ENCODE measurements around the gene TTLL7. TPM values are rescaled to one million over a fixed set of nuclear protein-coding genes. Genes with fewer than 3 reads are reported as not detected.

TTLL7 gene
- total RNA-seq, 4 donors from 2014 or later, result 5.8 to 7.7 (median 7.2) TPM

GRCh38 chr1:83922431-83922830 is 76.5 kb downstream of the TTLL7 start:
- TF ChIP-seq, protein P1, sequence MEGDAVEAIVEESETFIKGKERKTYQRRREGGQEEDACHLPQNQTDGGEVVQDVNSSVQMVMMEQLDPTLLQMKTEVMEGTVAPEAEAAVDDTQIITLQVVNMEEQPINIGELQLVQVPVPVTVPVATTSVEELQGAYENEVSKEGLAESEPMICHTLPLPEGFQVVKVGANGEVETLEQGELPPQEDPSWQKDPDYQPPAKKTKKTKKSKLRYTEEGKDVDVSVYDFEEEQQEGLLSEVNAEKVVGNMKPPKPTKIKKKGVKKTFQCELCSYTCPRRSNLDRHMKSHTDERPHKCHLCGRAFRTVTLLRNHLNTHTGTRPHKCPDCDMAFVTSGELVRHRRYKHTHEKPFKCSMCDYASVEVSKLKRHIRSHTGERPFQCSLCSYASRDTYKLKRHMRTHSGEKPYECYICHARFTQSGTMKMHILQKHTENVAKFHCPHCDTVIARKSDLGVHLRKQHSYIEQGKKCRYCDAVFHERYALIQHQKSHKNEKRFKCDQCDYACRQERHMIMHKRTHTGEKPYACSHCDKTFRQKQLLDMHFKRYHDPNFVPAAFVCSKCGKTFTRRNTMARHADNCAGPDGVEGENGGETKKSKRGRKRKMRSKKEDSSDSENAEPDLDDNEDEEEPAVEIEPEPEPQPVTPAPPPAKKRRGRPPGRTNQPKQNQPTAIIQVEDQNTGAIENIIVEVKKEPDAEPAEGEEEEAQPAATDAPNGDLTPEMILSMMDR (IDR thresholded peaks at IDR 0.05; ENCODE audit: low read depth), result no peak

DNA sequence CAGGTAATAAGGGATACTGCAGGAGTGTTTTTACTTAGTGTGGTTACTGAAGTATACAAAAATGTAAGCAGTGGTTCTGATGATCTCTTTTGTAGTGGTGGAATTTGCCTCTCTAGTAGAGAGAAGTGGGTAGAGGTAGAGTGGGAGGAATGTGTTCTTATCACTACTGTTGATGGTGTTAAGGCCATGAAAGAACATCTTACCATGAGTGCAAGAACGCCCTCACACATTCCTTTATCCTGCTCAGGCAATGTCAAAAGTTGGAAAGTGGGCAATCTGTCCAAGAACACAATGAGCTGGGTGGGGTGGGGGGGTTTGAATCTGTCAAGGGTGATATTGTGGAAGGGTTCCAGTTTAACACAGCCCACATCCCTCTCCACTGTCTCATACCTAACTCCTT is 78.6 kb downstream of the TTLL7 start:
- TF ChIP-seq, protein P1 (IDR thresholded peaks at IDR 0.05; ENCODE audit: low read depth), result no peak

DNA sequence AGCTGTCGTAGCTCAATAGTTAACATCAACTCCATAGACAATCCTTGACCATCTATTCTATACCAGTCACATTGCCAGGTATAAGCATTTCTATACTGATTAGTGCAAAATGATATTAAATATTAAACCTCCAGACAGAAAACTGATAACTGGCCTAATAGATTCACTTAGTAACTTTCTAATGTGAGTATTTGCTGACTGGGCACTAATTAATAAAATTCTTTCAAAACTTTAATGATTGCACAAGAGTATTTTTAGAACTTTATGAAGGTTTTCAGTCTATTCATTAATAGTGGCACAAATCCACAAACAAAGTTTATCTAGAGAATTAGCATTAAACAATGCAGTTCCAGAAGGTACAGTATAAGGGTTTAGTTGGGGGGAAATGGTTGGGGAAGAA is 79.1 kb downstream of the TTLL7 start:
- TF ChIP-seq, protein P1 (IDR thresholded peaks at IDR 0.05; ENCODE audit: low read depth), result no peak

GRCh38 chr1:83918688-83919285 is 80.1 kb downstream of the TTLL7 start:
- TF ChIP-seq, protein P1 (IDR thresholded peaks at IDR 0.05; ENCODE audit: low read depth), result no peak

DNA sequence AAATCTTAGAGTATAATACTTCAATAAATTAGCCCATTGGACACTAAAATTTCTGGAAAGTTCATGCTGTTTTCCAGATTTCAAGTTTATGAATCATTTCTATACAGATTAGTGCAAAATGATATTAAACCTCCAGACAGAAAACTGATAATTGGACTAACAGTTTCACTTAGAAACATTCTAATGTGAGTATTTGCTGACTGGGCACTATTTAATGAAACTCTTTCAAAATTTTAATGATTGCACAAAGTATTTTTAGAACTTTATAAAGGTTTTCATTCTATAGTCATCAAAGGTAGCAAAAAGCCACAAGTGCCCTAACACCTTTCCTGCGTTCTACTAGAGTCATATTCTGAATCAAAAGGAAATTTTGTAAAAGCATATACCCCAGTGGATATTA is 81.0 kb downstream of the TTLL7 start:
- TF ChIP-seq, protein P1 (IDR thresholded peaks at IDR 0.05; ENCODE audit: low read depth), result no peak

GRCh38 chr1:83912876-83913275 is 86.1 kb downstream of the TTLL7 start:
- TF ChIP-seq, protein P1 (IDR thresholded peaks at IDR 0.05; ENCODE audit: low read depth), result no peak

DNA sequence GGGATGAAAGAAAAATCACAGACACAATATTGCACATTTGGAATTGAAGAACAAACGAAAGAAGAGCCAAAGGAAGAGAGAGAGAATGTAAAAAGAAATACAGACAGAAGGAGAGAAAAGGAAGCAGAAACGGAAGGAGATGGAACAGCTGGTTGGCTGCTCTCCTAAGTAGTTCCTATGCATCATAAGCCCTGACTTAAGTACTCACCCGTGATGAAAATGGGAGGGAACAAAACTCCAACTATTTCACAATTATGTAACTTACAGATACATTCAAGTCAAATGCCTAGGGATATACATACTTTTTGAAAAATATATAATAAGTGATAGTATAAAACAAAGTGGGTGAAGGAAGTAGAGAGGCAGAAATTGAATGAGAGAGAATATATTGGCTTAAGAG is 88.5 kb downstream of the TTLL7 start:
- TF ChIP-seq, protein P1 (IDR thresholded peaks at IDR 0.05; ENCODE audit: low read depth), result no peak
